ENCODE data around the gene THAP7. TPM values are rescaled to one million over a fixed set of nuclear protein-coding genes. Genes with fewer than 3 reads are reported as not detected.

THAP7 gene
- total and polyA plus RNA-seq, 2 donors from 2014 or later = 25.5 to 44.1 TPM

DNA sequence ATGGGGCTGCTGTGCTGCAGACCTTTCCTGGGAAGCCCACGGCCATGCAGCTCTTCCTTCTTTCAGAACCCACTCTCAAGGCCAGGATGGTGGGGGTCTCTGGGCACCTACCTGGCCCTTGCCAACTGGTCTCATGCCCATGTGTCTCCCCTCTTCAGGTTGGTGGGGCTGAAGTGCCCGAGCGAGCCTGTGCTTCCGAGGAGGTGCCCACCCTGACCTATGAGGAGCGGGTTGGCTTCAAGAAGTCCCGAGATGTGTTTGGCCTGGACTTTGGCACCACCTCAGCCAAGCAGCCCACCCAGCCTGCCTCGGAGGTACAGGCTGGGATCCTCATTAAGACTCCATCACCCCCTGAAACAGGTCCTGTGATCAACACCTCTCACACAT, 9.9 kb downstream of the THAP7 start:
- Histone ChIP-seq H3K27ac (ENCODE audit: low read depth in 2 of 2, low read length in 2 of 2) (no peak overlapping the region), H3K9ac (ENCODE audit: low read length in 3 of 3) (no peak overlapping the region), H3K9me3 (ENCODE audit: control insufficient read depth in 2 of 3, insufficient read depth in 1 of 3, low read length in 3 of 3) (no peaks in the 10 kb centered on the region), H3K4me3 (ENCODE audit: low read length in 3 of 3) (no peak overlapping the region), H3K4me1 (ENCODE audit: control insufficient read depth in 2 of 3, insufficient read depth in 2 of 3, low read depth in 1 of 3, low read length in 3 of 3) (no peaks in the 10 kb centered on the region), H3K27me3 (ENCODE audit: control insufficient read depth, insufficient read depth, low read length) (no peaks in the 10 kb centered on the region), H3K36me3 (ENCODE audit: control insufficient read depth in 2 of 3, insufficient read depth in 3 of 3, low read length in 3 of 3) (peaks cover 0 to 14% (median 5%) of the 10 kb centered on the region in 3 donors)
- peak in 1 of 5 donors; percentile 55 for DNase-seq
- intact Hi-C loops (cut with DNase I) = no loop called here
- no peak for FAIRE-seq
- TF ChIP-seq CTCF (IDR thresholded peaks at IDR 0.05; ENCODE audit: borderline replicate concordance, extremely low read depth, insufficient read depth) = no peak

- intact Hi-C loops (cut with DNase I) = no loop called here
- FAIRE-seq (no peak), DNase-seq (peak in 1 of 5 donors; percentile 73)
- H3K4me1 ChIP-seq (ENCODE audit: control insufficient read depth in 2 of 3, insufficient read depth in 2 of 3, low read depth in 1 of 3, low read length in 3 of 3) = no peaks in the 10 kb centered on the region
- H3K9me3 ChIP-seq (ENCODE audit: control insufficient read depth in 2 of 3, insufficient read depth in 1 of 3, low read length in 3 of 3) = no peaks in the 10 kb centered on the region
- H3K4me3 ChIP-seq (ENCODE audit: low read length in 3 of 3) = no peak overlapping the region
- H3K36me3 ChIP-seq (ENCODE audit: control insufficient read depth in 2 of 3, insufficient read depth in 3 of 3, low read length in 3 of 3) = peaks cover 0 to 14% (median 7%) of the 10 kb centered on the region in 3 donors
- H3K27me3 ChIP-seq (ENCODE audit: control insufficient read depth, insufficient read depth, low read length) = no peaks in the 10 kb centered on the region
- no peak for TF ChIP-seq CTCF (IDR thresholded peaks at IDR 0.05; ENCODE audit: borderline replicate concordance, extremely low read depth, insufficient read depth)
- H3K9ac ChIP-seq (ENCODE audit: low read length in 3 of 3) = no peak overlapping the region
- no peak overlapping the region for H3K27ac ChIP-seq (ENCODE audit: low read depth in 2 of 2, low read length in 2 of 2)
Measured at GRCh38 chr22:20991252-20992055, 10.5 kb downstream of the THAP7 start.

GRCh38 chr22:20990184-20991180, 11.4 kb downstream of the THAP7 start:
- Histone ChIP-seq H3K9ac (ENCODE audit: low read length in 3 of 3) (no peak overlapping the region), H3K4me1 (ENCODE audit: control insufficient read depth in 2 of 3, insufficient read depth in 2 of 3, low read depth in 1 of 3, low read length in 3 of 3) (no peaks in the 10 kb centered on the region), H3K4me3 (ENCODE audit: low read length in 3 of 3) (no peak overlapping the region), H3K9me3 (ENCODE audit: control insufficient read depth in 2 of 3, insufficient read depth in 1 of 3, low read length in 3 of 3) (no peaks in the 10 kb centered on the region), H3K27ac (ENCODE audit: low read depth in 2 of 2, low read length in 2 of 2) (no peak overlapping the region), H3K36me3 (ENCODE audit: control insufficient read depth in 2 of 3, insufficient read depth in 3 of 3, low read length in 3 of 3) (peaks cover 0 to 11% (median 5%) of the 10 kb centered on the region in 3 donors), H3K27me3 (ENCODE audit: control insufficient read depth, insufficient read depth, low read length) (no peaks in the 10 kb centered on the region)
- FAIRE-seq (no peak), DNase-seq (peak in 1 of 5 donors; percentile 54)
- intact Hi-C loops (cut with DNase I) = no loop called here
- TF ChIP-seq CTCF (IDR thresholded peaks at IDR 0.05; ENCODE audit: borderline replicate concordance, extremely low read depth, insufficient read depth) = no peak
